RCC 7860 (cell line): ENCODE measurements around the gene SKOR1.

Experiments used
- DNase-seq: peaks from one replicate; pipeline ENCODE4 v3.0.0-alpha.2; 2015; ENCODE audit warnings: low spot score
- FAIRE-seq: peaks from 2 replicates; lab custom pipeline; 2012; peaks lifted over from hg19 to GRCh38; lab: Jason Lieb, UNC

Gene SKOR1

GRCh38 chr15:67816668-67817067 is 8.6 kb upstream of the SKOR1 start:
- FAIRE-seq: no peak
- no peak for DNase-seq

- no peak for DNase-seq
- FAIRE-seq: no peak
Observed at GRCh38 chr15:67818464-67818863, 6.8 kb upstream of the SKOR1 start.

GRCh38 chr15:67819636-67820035 is 5.7 kb upstream of the SKOR1 start:
- FAIRE-seq (no peak), DNase-seq (no peak)

GRCh38 chr15:67820122-67820991 is 5.0 kb upstream of the SKOR1 start:
- DNase-seq: no peak
- FAIRE-seq: no peak

- FAIRE-seq (no peak), DNase-seq (no peak)
Observed at GRCh38 chr15:67820992-67821783, 4.1 kb upstream of the SKOR1 start.

- DNase-seq: no peak
- no peak for FAIRE-seq
Observed at GRCh38 chr15:67821784-67822440, 3.4 kb upstream of the SKOR1 start.

GRCh38 chr15:67822537-67823313 is 2.6 kb upstream of the SKOR1 start:
- DNase-seq (no peak), FAIRE-seq (no peak)

GRCh38 chr15:67823314-67824196 is 1.8 kb upstream of the SKOR1 start:
- no peak for DNase-seq
- FAIRE-seq: no peak

GRCh38 chr15:67824197-67824968 is 926 bp upstream of the SKOR1 start:
- no peak for DNase-seq
- no peak for FAIRE-seq

GRCh38 chr15:67825881-67826716 is 790 bp downstream of the SKOR1 start:
- DNase-seq (no peak), FAIRE-seq (no peak)

- DNase-seq (no peak), FAIRE-seq (no peak)
Observed at GRCh38 chr15:67826717-67827561, 1.6 kb downstream of the SKOR1 start.

- FAIRE-seq (no peak), DNase-seq (no peak)
Observed at GRCh38 chr15:67827562-67828277, 2.4 kb downstream of the SKOR1 start.

GRCh38 chr15:67828278-67828968 is 3.1 kb downstream of the SKOR1 start:
- FAIRE-seq: no peak
- DNase-seq: no peak

GRCh38 chr15:67828969-67829646 is 3.8 kb downstream of the SKOR1 start:
- FAIRE-seq (no peak), DNase-seq (no peak)
